Measurements from ENCODE around the gene CDK11A. TPM values are rescaled to one million over a fixed set of nuclear protein-coding genes. Genes with fewer than 3 reads are reported as not detected.
"Not testable (repeated sequence)": the region's sequence is repeated elsewhere in the genome, so short reads cannot be mapped to it uniquely, and the experiment has no call there.

CDK11A gene
- total RNA-seq, 2 experiments from 2014 or later: 44.3 to 50.5 TPM

DNA sequence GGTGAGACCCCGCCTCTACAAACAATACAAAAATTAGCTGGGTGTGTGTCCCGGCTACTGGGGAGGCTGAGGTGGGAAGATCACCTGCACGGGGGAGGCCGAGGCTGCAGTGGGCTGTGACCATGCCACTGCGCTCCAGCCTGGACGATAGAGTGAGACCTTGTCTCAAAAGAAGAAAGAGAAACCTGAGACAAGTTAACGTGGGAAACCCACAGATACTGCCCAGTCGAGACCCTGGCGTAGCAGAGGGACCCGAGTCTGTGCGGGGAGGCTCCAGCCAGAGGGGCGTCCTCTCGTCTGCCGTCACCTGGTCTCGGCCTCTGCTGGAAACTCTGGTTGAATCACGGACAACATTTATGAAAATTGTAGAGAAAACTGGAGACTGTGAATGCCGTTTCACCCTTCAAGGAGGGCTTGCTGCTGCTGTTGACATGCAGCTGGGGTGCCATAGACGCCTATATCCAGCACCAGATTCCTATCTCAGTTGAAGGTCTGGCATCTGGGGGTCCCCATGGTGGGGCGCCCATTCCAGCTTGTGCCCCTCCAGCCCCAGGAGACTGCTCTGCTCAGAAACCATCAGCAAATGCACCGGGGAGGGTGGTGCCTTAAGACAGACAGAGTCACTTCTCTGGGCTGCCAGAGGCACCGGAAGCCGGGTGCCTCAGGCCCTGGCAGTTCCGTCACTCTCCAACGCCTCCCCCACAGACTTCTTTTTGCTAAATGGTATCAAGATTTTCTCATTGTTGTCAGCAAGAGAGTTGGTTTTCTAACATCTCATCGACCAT, 51.8 kb downstream of the CDK11A start:
- Mint-ChIP-seq H3K9me3 (ENCODE audit: low read depth) (no peaks in the 10 kb centered on the region), H3K4me1 (peaks cover 2% of the 10 kb centered on the region)

DNA sequence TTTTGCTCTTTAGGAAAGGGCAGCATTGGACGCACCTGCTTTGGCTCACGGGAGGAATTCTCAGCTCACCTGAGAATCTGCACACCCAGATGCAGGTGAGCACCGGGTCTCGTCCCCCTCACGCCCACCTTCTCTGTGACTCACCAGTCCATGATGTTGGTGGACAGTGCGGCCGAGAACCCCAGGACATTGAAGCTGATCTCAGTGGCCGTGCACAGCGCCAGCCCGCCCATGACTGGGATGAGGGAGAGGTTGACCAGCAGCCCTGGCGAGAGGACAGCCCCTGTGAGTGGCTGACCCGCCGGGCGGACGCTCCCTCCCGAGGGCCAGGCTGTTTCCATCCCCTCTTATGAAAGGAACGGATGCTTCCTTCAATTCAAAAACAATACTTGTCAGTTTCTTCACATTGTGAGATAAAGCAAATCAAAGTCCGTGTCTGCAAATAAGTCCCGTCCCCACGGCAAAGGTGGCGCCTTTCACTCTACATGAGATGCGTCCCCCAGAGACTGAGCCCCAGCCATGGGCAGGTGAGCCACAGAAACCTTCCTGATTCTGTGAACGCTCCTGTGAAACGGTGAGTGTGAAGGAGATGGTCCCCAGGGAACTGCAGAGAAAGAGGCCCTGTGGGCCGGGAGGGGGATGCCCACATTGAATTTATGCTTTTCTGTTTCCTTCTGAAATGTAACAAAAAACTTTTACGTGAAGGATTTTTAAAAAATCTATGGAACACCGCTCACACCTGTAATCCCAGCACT, 52.6 kb downstream of the CDK11A start:
- Mint-ChIP-seq H3K4me1 (peaks cover 2% of the 10 kb centered on the region), H3K9me3 (ENCODE audit: low read depth) (no peaks in the 10 kb centered on the region)
- no peak for ATAC-seq

More for the DNA sequence above, 51.8 kb downstream of the CDK11A start:
- ATAC-seq: no peak
- ChIA-PET POLR2A (no interaction called here), CTCF (interaction anchor here (0.7 kb wide), 2 partner anchors 65 to 116 kb away, joined by 4 read pairs; no protein-coding TSS in a partner anchor)
- intact Hi-C loops (cut with DNase I, micrococcal nuclease): no loop called here
- H3K27me3 Mint-ChIP-seq: no peaks in the 10 kb centered on the region
- H3K27ac Mint-ChIP-seq: no peak overlapping the region
- DNase-seq: no peak
- peaks cover 10% of the 10 kb centered on the region for H3K36me3 Mint-ChIP-seq (ENCODE audit: low read depth)
- no peak overlapping the region for H3K4me3 Mint-ChIP-seq

DNA sequence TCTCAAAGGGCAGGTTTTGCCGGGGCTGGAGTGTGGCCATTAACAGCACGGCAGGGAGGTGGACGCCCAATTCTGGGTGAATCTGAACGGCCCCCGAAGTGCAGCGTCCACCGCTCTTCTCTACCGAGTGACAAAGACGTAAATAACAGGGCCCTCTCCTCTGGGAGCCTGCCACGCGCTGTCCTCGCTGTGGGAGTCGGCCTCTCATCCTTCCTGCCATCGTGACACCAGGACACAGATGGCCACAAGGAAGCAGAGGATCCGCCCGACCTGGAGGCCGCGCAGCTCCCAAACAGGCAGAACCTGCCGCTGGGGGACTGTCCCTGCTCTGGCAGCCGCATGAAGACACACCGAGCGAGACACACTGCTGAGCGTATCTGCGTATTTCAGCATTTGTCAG, 53.3 kb downstream of the CDK11A start:
- no peaks in the 10 kb centered on the region for H3K27me3 Mint-ChIP-seq
- no peak overlapping the region for H3K27ac Mint-ChIP-seq
- peaks cover 10% of the 10 kb centered on the region for H3K36me3 Mint-ChIP-seq (ENCODE audit: low read depth)
- no peak overlapping the region for H3K4me3 Mint-ChIP-seq
- POLR2A ChIA-PET: no interaction called here
- H3K9me3 Mint-ChIP-seq (ENCODE audit: low read depth): no peaks in the 10 kb centered on the region
- CTCF ChIA-PET: no interaction called here
- intact Hi-C loops (cut with DNase I, micrococcal nuclease): no loop called here
- ATAC-seq (no peak), DNase-seq (no peak)
- peaks cover 2% of the 10 kb centered on the region for H3K4me1 Mint-ChIP-seq

More for the DNA sequence above, 52.6 kb downstream of the CDK11A start:
- intact Hi-C loops (cut with DNase I, micrococcal nuclease): no loop called here
- ChIA-PET POLR2A (no interaction called here), CTCF (interaction anchor here (0.7 kb wide), 1 partner anchor 115 kb away, joined by 4 read pairs; no protein-coding TSS in a partner anchor)
- Mint-ChIP-seq H3K27ac (no peak overlapping the region), H3K27me3 (no peaks in the 10 kb centered on the region), H3K4me3 (no peak overlapping the region), H3K36me3 (ENCODE audit: low read depth) (peaks cover 10% of the 10 kb centered on the region)
- no peak for DNase-seq

DNA sequence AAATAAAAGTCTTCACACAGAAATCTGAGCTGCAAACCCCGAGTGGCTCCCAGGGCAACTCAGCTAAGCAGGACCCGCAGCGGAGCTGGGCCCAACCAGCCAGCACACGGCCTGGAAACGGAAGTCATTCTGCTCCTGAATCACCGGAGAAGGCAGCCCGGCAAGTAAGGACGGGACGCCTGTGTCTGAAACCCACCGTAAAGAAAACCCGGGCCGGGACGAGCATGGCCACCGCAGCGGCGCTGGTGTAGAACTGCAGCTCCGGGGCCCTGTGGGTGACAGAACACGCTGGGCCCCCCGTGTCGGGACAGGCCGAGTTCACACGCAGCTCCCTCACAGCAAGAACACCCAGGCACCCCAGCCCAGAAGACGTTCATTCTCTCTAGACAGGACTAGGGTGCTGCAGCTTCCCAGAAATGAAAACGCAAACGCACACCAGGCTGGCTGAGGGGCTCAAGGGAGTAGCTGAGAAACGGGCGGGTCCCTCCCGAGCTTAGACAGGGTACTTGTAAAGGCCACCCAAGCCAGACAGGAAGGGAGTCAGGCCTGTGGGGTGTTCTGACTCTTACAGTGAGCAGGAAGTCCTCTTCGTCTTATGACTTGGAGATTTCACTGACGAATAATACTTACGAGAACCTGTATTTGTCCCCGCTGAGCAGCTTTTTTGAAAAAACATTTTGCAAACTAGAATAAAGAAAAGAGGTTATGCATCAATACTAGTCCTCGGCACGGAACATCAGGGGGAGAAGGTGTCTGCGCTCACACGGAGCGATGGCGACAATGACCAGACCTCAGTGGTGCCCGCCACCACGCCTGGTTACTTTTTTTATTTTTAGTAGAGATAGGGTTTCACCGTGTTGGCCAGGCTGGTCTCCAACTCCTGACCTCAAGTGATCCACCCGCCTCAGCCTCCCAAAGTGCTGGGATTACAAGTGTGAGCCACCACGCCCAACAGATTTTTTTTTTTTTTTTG, 54.4 kb downstream of the CDK11A start:
- no peak overlapping the region for H3K4me3 Mint-ChIP-seq
- intact Hi-C loops (cut with DNase I, micrococcal nuclease): no loop called here
- no peak overlapping the region for H3K27ac Mint-ChIP-seq

DNA sequence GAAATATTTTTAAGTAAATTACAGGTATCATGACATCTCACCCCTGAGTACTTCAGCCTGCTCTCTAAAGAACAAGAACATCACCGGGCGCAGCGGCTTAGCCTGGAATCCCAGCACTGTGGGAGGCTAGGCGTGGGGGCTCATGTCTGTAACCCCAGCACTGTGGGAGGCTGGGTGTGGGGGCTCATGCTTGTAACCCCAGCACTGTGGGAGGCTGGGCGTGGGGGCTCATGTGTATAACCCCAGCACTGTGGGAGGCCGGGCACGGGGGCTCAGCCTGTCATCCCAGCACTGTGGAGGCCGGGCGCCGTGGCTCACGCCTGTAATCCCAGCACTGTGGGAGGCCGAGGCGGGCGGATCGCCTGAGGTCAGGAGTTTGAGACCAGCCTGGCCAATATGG, 57.6 kb downstream of the CDK11A start:
- Mint-ChIP-seq H3K27me3 (no peaks in the 10 kb centered on the region), H3K4me1 (no peaks in the 10 kb centered on the region), H3K27ac (no peak overlapping the region), H3K36me3 (ENCODE audit: low read depth) (peaks cover 9% of the 10 kb centered on the region), H3K4me3 (no peak overlapping the region), H3K9me3 (ENCODE audit: low read depth) (no peaks in the 10 kb centered on the region)
- ChIA-PET POLR2A (interaction anchor here (1.1 kb wide), 1 partner anchor 15 kb away, joined by 3 read pairs; no protein-coding TSS in a partner anchor), CTCF (interaction anchor here (0.8 kb wide), 1 partner anchor 12 kb away, joined by 4 read pairs; no protein-coding TSS in a partner anchor)
- intact Hi-C loops (cut with DNase I, micrococcal nuclease): no loop called here
- DNase-seq (no peak), ATAC-seq (no peak)

More for the DNA sequence above, 54.4 kb downstream of the CDK11A start:
- H3K36me3 Mint-ChIP-seq (ENCODE audit: low read depth): peaks cover 12% of the 10 kb centered on the region
- POLR2A ChIA-PET: interaction anchor here (0.6 kb wide), 1 partner anchor 7 kb away, joined by 6 read pairs; no protein-coding TSS in a partner anchor
- H3K27me3 Mint-ChIP-seq: no peaks in the 10 kb centered on the region
- H3K4me1 Mint-ChIP-seq: peaks cover 2% of the 10 kb centered on the region
- DNase-seq (no peak), ATAC-seq (no peak)
- CTCF ChIA-PET: interaction anchor here (0.6 kb wide), 1 partner anchor 8 kb away, joined by 3 read pairs; no protein-coding TSS in a partner anchor
- no peaks in the 10 kb centered on the region for H3K9me3 Mint-ChIP-seq (ENCODE audit: low read depth)

DNA sequence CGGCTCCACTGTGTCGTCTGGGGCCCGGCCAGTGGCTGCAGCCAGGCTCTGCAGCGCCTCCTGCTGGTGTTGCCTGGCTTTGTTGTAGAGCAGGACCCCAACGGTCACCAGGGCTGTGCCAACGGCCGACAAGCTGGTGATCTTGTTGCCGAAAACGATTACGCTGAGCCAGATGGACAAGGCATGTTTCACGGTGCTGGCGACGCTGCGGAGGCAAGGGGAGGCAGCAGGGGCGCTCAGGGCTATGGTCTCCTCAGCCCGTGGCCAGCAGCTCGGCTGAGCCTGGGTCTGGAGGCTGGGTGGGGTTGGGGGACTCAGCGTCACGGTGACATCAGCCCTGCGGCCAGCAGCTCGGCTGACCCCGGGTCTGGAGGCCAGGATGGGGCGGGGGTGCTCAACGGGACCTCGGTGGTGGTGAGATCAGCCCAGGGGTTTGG, 58.3 kb downstream of the CDK11A start:
- peak; percentile 57 for ATAC-seq
- peaks cover 4% of the 10 kb centered on the region for H3K36me3 Mint-ChIP-seq (ENCODE audit: low read depth)
- H3K9me3 Mint-ChIP-seq (ENCODE audit: low read depth): no peaks in the 10 kb centered on the region
- H3K4me1 Mint-ChIP-seq: peaks cover 2% of the 10 kb centered on the region
- no peaks in the 10 kb centered on the region for H3K27me3 Mint-ChIP-seq
- intact Hi-C loops (cut with DNase I, micrococcal nuclease): no loop called here
- H3K4me3 Mint-ChIP-seq: no peak overlapping the region
- CTCF ChIA-PET: interaction anchor here (0.6 to 1.0 kb wide), 4 partner anchors 12 to 89 kb away, joined by 3 to 6 read pairs (median 4); no protein-coding TSS in a partner anchor
- no peak overlapping the region for H3K27ac Mint-ChIP-seq
- POLR2A ChIA-PET: interaction anchor here (1.1 kb wide), 1 partner anchor 14 kb away, joined by 3 read pairs; no protein-coding TSS in a partner anchor
- DNase-seq: peak; percentile 64

DNA sequence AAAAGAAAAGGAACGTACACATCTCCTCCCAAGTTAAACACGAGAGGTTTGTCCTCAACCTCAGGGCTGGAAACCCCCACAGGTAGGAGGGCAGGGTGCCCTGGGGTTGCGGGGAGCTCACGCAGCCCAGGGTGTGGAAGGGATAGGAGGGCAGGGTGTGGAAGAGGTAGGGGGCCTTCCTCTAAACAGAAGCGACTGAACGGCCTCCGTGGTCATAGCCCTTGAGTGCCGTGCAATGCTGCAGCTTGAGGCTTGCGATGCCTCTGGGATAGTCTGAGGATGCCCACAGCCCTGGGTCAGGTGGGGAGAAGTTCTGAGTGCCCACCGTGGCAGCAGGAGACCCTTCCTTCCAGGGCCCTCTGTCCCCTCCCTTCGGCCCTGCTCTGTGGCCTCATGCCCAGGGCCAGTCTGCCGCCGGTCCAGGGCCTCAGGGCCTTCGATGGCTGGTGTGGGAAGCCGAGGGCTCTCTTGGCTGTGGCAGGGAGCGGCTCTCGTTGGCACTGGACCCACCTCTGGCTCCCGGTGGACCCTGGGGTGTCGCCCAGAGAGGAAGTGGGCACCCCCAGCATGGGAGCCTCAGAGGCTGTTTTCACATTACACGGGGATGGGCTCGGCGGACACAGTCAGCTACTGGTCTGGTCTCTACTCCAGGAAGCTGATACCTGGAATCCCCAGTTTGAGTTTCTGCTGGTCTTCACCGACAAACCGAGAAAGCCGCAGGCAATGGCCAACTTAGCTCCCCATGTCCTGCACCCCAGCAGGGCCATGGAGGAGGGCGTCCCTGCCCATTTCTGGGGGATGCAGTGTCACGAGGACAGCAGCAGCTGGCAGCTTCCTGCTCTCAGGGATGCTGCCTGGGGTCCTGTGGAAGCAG, 59.0 kb downstream of the CDK11A start:
- H3K27me3 Mint-ChIP-seq: no peaks in the 10 kb centered on the region
- ATAC-seq (no peak), DNase-seq (no peak)
- POLR2A ChIA-PET: no interaction called here
- no peak overlapping the region for H3K4me3 Mint-ChIP-seq
- H3K9me3 Mint-ChIP-seq (ENCODE audit: low read depth): no peaks in the 10 kb centered on the region
- intact Hi-C loops (cut with DNase I, micrococcal nuclease): no loop called here
- no peak overlapping the region for H3K27ac Mint-ChIP-seq
- CTCF ChIA-PET: interaction anchor here (0.5 to 1.0 kb wide), 4 partner anchors 13 to 88 kb away, joined by 3 to 6 read pairs (median 4); no protein-coding TSS in a partner anchor
- peaks cover 2% of the 10 kb centered on the region for H3K4me1 Mint-ChIP-seq
- H3K36me3 Mint-ChIP-seq (ENCODE audit: low read depth): peaks cover 4% of the 10 kb centered on the region

DNA sequence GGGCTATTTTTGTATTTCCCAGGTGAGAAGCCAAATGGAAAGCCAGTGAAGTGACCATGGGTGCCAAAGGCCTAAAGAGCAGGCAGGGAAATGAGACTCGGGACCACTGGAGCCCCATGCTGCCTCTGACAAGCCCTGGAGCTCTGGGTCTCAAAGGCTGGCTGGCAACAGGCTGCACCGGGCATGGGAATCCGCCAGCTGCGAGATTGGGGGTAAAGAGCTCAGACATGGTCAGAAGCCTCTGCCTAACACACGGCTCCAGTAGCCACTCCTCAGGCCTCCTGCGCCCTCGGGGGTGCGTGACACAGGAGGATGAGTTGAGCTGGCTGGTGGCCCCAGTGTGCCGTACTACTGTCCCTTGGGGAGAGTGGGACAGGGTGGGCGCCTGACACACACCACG, 59.8 kb downstream of the CDK11A start:
- H3K9me3 Mint-ChIP-seq (ENCODE audit: low read depth); H3K4me3 Mint-ChIP-seq; DNase-seq; ATAC-seq; CTCF ChIA-PET; H3K27ac Mint-ChIP-seq; H3K36me3 Mint-ChIP-seq (ENCODE audit: low read depth); H3K27me3 Mint-ChIP-seq; intact Hi-C loops (cut with DNase I, micrococcal nuclease); H3K4me1 Mint-ChIP-seq; POLR2A ChIA-PET: not testable (repeated sequence)

DNA sequence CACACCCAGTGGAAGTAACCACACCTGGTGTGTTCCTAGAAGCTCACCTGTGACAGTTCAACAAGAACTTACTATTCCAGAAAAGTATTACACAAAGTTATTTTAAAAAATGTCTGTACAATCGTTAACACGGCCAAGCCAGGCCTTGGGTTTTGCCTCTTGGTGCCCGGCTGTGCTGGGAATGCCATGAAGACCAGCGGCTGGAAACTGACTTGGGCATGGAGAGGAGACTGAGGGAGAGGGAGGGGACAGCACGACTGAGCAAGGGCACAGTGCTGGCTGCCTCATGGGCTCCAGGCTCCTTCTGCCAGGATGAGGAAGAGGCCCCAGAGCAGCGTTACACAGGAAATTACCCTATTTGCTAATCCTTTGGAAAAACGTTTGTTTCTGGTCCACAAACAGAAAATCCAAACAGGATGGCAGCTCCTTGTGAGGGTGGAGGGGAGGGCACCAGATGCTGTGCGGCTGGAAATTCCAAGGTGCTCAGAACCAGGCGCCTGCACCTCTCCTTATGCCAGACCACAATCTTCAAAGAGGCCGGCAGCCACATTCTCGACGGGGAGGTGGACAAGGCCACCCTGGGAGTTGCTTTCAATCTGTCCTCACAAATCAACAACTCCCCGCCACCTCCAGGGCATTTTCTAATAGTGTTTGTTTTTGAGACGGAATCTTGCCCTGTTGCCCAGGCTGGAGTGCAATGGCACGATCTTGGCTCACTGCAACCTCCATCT, 61.2 kb downstream of the CDK11A start:
- H3K4me1 Mint-ChIP-seq; H3K27ac Mint-ChIP-seq; H3K4me3 Mint-ChIP-seq; H3K36me3 Mint-ChIP-seq (ENCODE audit: low read depth); POLR2A ChIA-PET; ATAC-seq; H3K9me3 Mint-ChIP-seq (ENCODE audit: low read depth); CTCF ChIA-PET; DNase-seq; intact Hi-C loops (cut with DNase I, micrococcal nuclease); H3K27me3 Mint-ChIP-seq: not testable (repeated sequence)

DNA sequence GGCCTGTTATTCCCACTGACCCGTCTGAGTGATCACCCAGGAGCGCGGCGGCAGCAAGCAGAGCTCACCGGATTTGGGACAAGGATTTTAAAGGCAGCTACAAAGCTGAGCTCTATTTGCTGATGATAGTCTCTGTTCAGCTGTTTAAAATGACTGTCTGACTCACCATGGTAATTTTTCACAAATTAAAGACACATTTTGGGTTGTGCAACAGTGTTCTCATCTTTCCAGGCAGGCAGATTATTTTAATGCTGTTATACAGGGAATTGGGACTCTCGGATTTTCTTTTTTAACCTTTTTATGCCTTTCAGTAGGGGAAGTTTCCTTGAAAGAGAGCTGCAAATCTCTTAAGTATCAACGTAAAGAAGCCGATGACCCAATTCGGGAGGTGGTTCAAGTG, 61.8 kb downstream of the CDK11A start:
- H3K36me3 Mint-ChIP-seq (ENCODE audit: low read depth); H3K4me3 Mint-ChIP-seq; H3K4me1 Mint-ChIP-seq; CTCF ChIA-PET; ATAC-seq; H3K9me3 Mint-ChIP-seq (ENCODE audit: low read depth); DNase-seq; intact Hi-C loops (cut with DNase I, micrococcal nuclease); H3K27ac Mint-ChIP-seq; H3K27me3 Mint-ChIP-seq; POLR2A ChIA-PET: not testable (repeated sequence)
